ENCODE measurements around the gene CLSTN3.

Gene CLSTN3

DNA sequence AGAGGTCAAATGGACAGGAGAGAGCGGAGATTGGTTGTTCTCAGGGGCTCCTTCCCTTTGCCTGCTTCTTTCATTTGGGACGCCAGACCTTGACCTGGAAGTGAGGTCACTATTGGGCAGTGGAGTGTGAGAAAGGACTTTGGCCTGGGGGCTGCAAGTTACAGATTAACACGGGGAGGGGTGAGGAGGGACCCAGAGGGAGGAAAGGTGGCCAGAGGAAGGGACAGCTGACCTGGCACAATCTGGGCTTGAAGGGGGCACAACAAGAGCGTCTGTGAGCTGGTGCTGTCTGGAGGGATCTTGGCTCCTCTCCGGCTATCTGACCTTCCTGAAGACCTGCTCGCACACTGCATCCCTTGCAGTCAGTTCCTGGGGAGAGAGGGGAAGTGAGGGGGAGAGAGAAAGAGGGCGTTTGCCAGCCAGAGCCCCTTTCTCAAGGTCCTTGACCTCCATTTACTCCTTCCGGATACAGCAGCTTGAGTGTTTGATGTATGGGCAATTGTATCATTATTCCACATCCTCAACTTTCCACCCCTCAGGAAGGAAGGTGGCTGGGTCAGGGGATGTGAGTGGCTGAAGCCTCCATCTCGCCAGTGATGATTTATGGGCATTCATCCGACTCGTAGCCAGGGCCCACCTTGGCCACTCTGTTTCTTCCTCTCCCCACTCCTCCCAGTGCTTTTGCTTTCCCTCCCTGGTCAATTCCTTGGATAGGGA, 6.2 kb upstream of the CLSTN3 start:
- Histone ChIP-seq H3K9me3 (ENCODE audit: severe bottlenecking) (no peaks in the 10 kb centered on the region), H3K27ac (ENCODE audit: poor library complexity, severe bottlenecking) (no peak overlapping the region), H3K27me3 (ENCODE audit: insufficient read depth, poor library complexity, severe bottlenecking) (no peaks in the 10 kb centered on the region), H3K4me3 (ENCODE audit: severe bottlenecking) (no peak overlapping the region), H3K4me1 (ENCODE audit: insufficient read depth, poor library complexity, severe bottlenecking) (no peaks in the 10 kb centered on the region), H3K36me3 (ENCODE audit: low read depth) (no peaks in the 10 kb centered on the region)
- TF ChIP-seq, protein P1, sequence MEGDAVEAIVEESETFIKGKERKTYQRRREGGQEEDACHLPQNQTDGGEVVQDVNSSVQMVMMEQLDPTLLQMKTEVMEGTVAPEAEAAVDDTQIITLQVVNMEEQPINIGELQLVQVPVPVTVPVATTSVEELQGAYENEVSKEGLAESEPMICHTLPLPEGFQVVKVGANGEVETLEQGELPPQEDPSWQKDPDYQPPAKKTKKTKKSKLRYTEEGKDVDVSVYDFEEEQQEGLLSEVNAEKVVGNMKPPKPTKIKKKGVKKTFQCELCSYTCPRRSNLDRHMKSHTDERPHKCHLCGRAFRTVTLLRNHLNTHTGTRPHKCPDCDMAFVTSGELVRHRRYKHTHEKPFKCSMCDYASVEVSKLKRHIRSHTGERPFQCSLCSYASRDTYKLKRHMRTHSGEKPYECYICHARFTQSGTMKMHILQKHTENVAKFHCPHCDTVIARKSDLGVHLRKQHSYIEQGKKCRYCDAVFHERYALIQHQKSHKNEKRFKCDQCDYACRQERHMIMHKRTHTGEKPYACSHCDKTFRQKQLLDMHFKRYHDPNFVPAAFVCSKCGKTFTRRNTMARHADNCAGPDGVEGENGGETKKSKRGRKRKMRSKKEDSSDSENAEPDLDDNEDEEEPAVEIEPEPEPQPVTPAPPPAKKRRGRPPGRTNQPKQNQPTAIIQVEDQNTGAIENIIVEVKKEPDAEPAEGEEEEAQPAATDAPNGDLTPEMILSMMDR (IDR thresholded peaks at IDR 0.05; ENCODE audit: poor library complexity, severe bottlenecking) = no peak
- DNase-seq (ENCODE audit: low spot score) = no peak
- no peak for ATAC-seq (ENCODE audit: low read depth)

DNA sequence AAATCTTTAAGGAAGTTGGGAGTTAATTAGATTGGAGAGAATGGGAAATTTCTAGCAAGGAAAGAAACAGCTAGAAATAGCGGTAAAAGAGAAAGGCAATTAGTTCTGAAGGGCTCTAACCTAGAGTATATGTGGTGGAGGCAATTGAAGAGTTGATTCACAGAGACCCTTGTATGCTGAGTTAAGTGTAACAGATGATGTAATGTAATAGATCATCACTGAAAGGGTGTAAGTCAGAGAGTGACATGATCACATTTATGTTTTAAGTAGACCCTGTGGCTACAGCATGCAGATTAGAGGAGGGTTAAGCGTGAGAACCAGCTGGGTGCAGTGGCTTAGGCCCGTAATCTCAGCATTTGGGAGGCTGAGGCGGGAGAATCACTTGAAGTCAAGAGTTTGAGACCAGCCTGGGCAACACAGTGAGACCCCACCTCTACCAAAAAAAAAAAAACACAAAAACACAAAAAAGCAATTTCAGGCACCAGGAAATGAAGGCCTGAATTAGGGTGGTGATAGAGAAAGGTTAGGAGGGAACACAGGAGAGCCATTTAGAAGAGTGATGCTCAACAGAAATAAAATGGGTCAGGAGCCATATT, 4.4 kb upstream of the CLSTN3 start:
- DNase-seq (ENCODE audit: low spot score) (no peak), ATAC-seq (ENCODE audit: low read depth) (no peak)
- TF ChIP-seq, protein P1 (IDR thresholded peaks at IDR 0.05; ENCODE audit: poor library complexity, severe bottlenecking) = no peak
- H3K27ac ChIP-seq (ENCODE audit: poor library complexity, severe bottlenecking) = no peak overlapping the region
- no peaks in the 10 kb centered on the region for H3K27me3 ChIP-seq (ENCODE audit: insufficient read depth, poor library complexity, severe bottlenecking)
- no peaks in the 10 kb centered on the region for H3K36me3 ChIP-seq (ENCODE audit: low read depth)
- H3K4me1 ChIP-seq (ENCODE audit: insufficient read depth, poor library complexity, severe bottlenecking) = no peaks in the 10 kb centered on the region
- no peak overlapping the region for H3K4me3 ChIP-seq (ENCODE audit: severe bottlenecking)
- no peaks in the 10 kb centered on the region for H3K9me3 ChIP-seq (ENCODE audit: severe bottlenecking)

DNA sequence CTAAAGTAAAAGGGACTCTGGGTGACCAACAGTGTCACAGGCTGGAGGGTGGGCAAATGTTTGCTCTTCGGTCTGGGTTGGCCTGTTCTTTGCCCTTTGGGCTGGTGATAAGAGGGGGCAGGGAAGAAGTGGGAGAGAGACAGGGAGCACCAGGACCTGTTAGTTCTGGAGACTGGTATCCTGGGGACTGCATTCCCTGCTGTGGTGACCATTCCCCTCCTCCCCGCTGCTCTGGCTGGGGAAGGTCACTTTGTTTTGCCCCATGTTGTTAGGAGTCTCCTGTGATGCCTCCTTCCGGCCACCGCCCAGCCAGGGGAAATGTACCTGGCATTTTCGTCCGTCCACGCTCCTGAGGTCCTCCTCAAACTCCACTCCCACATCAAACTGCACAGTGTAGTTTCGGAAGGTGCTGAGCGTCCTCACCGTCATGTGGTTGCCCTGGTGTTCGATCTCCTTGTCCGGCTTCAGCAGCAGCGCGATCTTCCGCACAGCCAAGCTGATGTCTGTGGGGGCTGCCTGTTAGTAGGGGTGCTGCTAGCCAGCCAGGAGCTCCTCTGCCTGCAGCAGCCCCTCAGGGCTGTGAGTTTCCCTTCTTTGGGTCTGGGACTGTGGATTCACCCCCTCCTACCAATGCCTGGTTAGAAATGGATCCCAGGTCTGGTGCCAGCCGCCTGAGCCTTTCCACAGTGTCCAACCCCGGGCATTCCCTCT, 2.1 kb upstream of the CLSTN3 start:
- H3K4me3 ChIP-seq (ENCODE audit: severe bottlenecking) = no peak overlapping the region
- H3K27ac ChIP-seq (ENCODE audit: poor library complexity, severe bottlenecking) = no peak overlapping the region
- no peaks in the 10 kb centered on the region for H3K27me3 ChIP-seq (ENCODE audit: insufficient read depth, poor library complexity, severe bottlenecking)
- no peak for DNase-seq (ENCODE audit: low spot score)
- H3K36me3 ChIP-seq (ENCODE audit: low read depth) = no peaks in the 10 kb centered on the region
- H3K9me3 ChIP-seq (ENCODE audit: severe bottlenecking) = no peaks in the 10 kb centered on the region
- TF ChIP-seq, protein P1 (IDR thresholded peaks at IDR 0.05; ENCODE audit: poor library complexity, severe bottlenecking) = no peak
- ATAC-seq (ENCODE audit: low read depth) = no peak
- no peaks in the 10 kb centered on the region for H3K4me1 ChIP-seq (ENCODE audit: insufficient read depth, poor library complexity, severe bottlenecking)

DNA sequence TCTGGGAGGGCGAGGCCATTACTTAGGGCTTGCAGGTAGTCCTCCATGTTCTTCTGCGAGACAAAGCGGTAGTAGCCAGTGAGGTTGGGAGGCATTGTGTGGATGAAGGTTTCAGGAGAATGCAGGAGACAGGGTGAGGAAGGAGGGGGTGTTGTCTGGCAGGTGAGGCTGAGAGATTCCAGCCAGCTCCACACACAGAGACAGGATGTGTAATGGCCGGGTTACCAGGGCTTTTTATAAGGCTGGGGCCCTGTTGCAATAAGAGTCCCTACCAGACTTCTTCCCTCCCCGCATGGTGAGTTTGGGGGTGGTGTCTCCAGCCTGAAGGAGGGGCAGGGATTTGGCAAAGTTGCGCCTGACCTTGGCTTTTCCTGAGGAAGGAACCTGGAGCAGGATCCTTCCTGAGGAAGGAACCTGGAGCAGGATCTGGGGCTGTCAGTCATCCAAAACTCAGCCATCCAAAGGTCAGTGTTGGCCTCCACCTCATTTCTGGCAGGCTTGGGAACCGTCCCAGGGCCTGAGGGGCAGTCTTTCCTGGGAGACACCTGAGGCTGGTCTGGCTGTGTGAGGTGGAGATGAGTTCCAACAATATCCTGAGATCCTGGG, 1.4 kb upstream of the CLSTN3 start, which contains the start of gene RBP5:
TSS of gene RBP5 (minus strand) at position 209 of the 606 bp plus-strand sequence. CDS start at position 95, 114 bp downstream.
- Histone ChIP-seq H3K36me3 (ENCODE audit: low read depth) (no peaks in the 10 kb centered on the region), H3K27ac (ENCODE audit: poor library complexity, severe bottlenecking) (no peak within 1 kb of the TSS), H3K4me3 (ENCODE audit: severe bottlenecking) (peak within 1 kb of the TSS; percentile 43), H3K4me1 (ENCODE audit: insufficient read depth, poor library complexity, severe bottlenecking) (no peaks in the 10 kb centered on the region), H3K27me3 (ENCODE audit: insufficient read depth, poor library complexity, severe bottlenecking) (no peaks in the 10 kb centered on the region), H3K9me3 (ENCODE audit: severe bottlenecking) (no peaks in the 10 kb centered on the region)
- TF ChIP-seq, protein P1 (IDR thresholded peaks at IDR 0.05; ENCODE audit: poor library complexity, severe bottlenecking) = no peak
- ATAC-seq (ENCODE audit: low read depth) (no peak), DNase-seq (ENCODE audit: low spot score) (no peak)
